CD4-positive, alpha-beta T cell treated with Interleukin-15 for 1 hour (primary cell): ENCODE results near the gene SOCS7.

Source experiments
- DNase-seq: peaks from one replicate; pipeline ENCODE4 v3.0.0-alpha.2; 2020

Gene SOCS7

GRCh38 chr17:38351412-38352222, at the start of gene SOCS7:
SOCS7 (plus strand) TSS chr17:38351844; CDS start chr17:38352053, 209 bp downstream.
- DNase-seq = peak; percentile 90

- DNase-seq = no peak
Measured at GRCh38 chr17:38315497-38315896, 36.1 kb upstream of the SOCS7 start.

- no peak for DNase-seq
Measured at GRCh38 chr17:38317081-38317480, 34.6 kb upstream of the SOCS7 start.

DNA sequence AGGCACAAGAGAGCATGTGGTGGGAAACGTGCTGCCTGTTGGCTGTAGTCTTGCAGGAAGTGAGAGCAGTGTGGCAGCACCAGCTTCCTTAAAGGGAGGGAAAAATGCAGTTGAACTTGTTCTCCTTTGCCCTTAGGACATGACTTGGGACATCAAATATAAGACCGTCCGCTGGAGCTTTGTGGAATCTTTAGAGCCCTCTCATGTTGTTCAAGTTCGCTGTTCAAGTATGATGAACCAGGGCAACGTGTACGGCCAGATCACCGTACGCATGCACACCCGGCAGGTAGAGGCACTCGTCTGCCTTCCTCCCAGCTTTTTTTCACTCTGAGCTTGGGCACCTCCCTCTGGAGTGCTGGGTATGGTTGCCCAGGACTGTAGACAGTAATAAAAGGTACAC, 31.2 kb upstream of the SOCS7 start:
- DNase-seq = no peak

GRCh38 chr17:38322156-38322779, 29.4 kb upstream of the SOCS7 start:
- DNase-seq = peak; percentile 49

DNA sequence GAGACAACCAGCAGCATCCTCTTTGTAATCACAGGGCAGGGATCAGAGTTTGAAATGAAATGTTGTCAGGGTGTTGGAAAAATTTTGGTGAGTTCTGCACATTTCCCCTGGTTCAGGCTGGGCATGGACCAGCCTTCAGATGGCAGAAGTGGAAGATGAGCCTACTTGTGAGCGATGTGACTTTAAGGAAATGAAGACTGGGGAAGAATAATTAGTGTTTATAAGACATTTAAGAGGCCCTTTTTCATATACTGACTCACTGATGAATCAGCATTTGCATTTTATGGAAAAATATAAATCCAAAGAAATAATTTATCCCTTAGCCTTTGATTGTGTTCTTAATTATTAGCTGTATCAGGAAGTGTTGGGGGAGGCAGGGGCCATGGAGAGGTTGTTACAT, 28.7 kb upstream of the SOCS7 start:
- no peak for DNase-seq

- no peak for DNase-seq
Measured at GRCh38 chr17:38324141-38324697, 27.4 kb upstream of the SOCS7 start.

DNA sequence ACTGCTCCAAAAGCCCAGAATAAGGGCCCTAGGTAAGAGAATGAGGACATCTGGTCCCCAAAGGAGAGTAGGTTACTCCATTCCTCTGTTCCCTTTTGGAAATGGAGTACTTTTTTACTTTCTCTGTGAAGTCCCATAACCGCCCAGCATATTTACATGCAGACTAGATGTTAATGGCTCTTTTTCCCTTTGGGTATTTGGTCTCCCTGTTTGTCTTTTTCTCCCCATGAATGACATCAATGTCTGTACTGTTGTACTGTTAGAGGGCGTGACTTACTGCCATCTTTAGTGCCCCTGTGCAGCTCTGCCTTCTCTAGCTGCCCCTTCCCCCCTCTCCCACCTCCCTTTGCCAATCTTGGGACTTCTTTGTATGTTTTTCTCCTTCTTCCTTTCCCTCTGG, 26.9 kb upstream of the SOCS7 start:
- no peak for DNase-seq

DNA sequence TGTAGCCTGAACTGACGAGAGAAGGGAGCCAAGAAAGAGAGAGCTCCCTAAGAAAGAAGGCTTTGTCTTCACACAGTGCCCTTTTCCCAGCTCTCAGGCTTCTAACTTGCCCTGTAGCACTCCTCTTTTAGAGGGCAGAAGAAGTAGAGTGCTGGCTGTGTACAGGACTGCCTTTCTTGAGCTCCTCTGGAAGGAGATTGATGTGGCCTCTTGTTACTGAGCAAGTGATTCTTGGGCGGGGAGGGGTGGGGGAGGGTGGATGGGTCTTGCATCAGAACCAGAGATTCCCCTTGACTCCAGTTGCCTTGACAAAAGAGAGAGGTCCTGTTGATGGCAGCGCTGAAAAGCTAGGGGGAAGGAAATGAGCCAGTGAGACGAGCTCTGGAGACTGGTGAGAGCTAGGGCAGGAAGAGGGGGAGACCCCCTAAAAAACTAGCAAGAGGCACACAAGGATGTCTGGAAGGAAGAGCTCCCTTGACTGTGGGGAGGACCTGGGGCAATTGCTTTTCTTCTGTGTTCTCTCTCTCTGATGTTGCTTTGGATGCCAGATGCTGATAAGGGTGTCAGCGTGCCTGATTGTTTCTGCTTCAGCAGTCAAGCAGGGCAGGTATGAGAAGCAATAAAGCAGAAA, 26.3 kb upstream of the SOCS7 start:
- DNase-seq = no peak

DNA sequence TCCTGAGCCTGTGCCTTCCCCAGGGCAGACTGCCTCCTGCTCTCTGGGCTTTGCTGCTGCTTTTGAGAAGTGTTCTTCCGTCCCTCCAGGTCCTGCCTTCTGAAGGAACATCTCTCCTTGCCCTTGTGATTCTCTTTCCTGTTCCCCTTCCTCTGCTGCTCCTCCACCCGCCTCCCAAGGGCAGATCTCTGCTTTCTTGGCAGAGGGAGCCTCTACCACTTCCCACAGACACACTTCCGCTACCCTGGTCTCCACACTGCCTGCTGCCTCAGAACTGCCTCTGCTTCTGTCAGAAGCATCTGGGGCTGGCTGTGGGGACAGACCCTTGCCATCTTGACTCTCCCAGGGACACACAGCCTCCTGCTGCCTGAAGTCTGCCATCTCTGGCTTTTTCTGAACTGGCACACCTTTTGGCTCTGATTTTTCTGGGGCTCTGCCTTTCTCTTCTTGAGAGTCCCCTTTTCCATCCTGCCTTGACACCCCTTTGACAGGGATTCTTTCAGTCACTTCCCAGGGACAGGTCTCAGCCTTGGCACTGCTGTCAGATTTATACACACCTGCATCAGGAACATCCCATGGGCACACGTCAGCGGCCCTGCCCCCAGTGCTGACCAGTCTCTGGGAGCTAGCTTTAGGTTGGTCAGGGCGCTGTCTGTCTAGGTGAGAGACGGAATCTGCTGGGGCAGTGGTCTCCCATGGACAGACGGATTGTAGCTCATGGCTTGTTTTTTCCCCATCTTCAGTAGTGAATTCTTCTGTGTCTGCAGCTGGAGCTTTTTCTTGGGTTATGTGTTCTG, 24.4 kb upstream of the SOCS7 start:
- DNase-seq = peak; percentile 25

GRCh38 chr17:38327936-38328335, 23.7 kb upstream of the SOCS7 start:
- no peak for DNase-seq

DNA sequence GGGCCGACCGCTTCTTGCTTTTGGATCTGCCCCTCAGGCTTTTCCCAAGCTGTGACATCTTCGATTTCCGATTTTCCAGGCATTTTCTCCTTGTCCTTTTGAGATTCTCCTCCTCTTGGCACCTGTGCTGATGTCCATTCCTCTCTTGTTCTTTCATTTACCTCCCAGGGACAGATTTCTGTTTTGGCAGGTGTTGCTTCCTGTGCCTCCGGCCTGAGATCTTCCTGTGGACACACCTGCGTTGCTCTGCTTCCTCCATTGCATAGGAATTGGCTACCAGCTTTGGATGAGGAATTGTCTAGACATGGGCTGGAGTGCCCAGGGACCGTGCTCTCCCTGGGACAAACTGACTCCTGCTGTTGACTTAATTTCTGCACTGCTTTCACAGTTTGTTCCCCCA, 23.0 kb upstream of the SOCS7 start:
- DNase-seq = no peak

DNA sequence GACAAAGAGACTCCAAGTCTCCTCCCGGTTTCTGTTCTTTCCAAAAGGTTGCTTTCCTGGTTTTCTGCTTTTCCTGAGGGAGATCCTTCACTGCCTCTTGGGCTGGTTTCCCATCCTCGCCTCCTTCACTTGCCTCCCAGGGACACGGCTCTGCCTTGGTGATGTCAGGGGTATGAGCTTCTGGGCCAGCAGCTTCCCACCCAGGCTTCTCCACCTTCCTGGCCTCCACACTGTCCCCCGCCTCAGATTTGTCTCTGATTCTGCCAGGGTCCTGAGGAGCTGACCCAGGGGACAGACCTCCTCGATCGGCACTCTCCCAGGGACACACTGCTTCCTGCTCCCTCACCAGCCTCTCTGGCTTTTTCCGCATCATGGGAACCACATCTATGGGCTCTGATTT, 22.4 kb upstream of the SOCS7 start:
- no peak for DNase-seq

- DNase-seq = no peak
Measured at GRCh38 chr17:38329808-38330730, 21.6 kb upstream of the SOCS7 start.

- DNase-seq = no peak
Measured at GRCh38 chr17:38330941-38331411, 20.7 kb upstream of the SOCS7 start.

GRCh38 chr17:38332735-38333134, 18.9 kb upstream of the SOCS7 start:
- no peak for DNase-seq

DNA sequence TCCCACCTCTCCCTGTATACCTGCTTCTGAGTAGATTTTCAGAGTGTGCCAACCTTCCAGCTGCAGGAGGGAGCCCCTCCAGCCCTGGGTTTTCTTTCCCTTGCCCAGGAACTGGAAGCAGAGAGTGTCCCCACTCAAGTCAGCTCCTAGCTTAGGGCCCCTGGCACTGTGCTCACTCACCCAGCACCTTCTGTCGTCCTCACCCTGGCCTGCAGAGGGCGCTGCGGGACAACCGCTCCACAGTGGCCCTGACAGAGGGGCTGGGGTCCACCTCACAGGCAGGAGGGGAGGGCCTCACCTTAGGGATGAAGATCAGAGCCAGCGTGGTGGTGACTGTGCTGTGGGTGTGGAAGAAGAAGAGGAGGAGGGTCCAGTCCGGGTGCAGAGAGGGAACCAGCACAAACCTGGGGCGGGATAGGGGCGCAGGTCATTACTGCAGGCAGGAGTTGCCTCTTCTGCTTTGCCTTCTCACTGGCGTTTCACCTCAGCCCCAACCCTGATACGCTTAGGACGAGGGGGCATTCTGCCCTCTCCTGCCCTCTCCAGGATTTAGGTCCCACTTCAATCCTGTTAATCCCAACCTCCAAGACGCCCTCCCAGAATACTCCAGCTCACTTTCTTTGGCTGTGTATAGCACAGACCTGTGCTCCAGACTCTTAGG, 17.9 kb upstream of the SOCS7 start:
- DNase-seq = no peak

DNA sequence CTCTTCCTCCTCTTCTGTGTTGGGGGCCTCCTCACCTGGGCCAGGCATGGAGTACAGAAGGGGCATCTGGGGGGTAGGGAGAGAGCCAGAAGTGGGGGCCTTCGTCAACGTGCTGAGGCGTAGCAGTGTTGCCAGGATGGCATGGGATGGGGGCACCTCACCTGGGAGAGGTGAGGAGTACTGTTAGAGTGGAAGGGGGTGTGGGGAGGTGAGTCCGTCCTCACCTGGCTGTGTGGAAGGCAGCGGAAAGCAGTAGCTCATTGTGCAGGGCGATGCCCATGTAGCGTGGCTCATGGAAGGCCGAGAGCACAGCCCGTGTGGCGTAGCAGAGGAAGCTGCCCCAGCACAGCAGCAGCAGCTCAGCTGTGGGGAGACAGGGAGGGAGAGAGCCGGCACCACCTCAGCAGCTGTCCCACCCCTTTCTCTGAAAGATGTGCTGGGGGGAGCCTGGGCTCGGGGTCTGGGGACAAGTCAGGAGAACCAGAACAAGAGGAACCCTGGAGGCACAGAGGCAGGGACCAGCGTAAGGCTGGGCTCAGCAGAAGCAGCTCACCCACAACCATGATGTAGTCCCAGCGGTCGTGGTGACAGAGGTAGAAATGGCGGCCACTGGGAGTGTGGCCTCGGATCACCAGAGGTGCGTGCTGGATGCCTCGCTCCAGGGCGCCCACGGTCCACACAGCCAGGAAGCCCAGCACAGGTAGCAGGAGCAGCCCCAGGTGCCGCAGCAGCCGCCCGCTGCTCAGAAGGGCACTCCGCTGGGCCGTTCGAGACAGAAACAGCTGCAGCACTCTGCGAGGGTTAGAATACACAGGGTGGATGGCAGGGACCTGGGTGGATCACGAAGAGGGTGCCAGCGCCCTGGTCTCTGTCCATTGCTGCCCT, 16.9 kb upstream of the SOCS7 start:
- DNase-seq = no peak

GRCh38 chr17:38336838-38337237, 14.8 kb upstream of the SOCS7 start:
- DNase-seq = no peak

DNA sequence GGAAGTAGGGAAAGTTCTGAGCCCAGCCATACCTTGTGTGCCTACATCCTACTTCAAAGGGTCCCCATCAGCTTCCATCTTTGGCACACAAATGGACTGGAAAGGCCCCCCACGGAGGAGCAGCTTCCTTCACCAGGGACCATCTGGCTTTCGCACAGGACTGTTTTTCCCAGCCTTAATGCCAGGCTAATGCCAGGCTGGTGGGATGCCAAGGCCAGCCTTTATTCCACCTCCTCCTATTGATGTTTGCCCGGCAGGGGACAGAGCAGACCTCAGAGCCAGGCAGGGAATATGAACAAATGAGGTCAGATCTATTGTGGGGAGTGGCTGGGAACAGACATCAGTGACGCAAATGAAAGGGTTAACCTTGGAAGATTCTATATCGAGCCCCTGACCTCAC, 13.6 kb upstream of the SOCS7 start:
- no peak for DNase-seq
